B cell (primary cell): ENCODE results near the gene BFSP1. TPM values are rescaled to one million over a fixed set of nuclear protein-coding genes. Genes with fewer than 3 reads are reported as not detected.

Experiments used
- ATAC-seq: fragments of 200-7000 bp; cut with Tn5 transposase; one replicate; pipeline ENCODE4 v1.10.0; 2021; ENCODE audit warnings: low read depth, mild to moderate bottlenecking, moderate number of reproducible peaks, moderate library complexity
- CTCF ChIA-PET: fragments of 350-600 bp; sonication (Branson Sonifier 250); formaldehyde crosslinking; loops from one replicate; lab custom pipeline; 2021; ENCODE audit warnings: antibody characterized with exemption, inconsistent platforms; lab: Charles Lee
- POLR2A ChIA-PET: fragments of 350-600 bp; sonication (Branson Sonifier 250); formaldehyde crosslinking; loops from one replicate; lab custom pipeline; 2021; ENCODE audit warnings: antibody characterized with exemption; lab: Charles Lee
- DNase-seq: peaks from one replicate; pipeline ENCODE4 v3.0.0; 2013
- H2AFZ ChIP-seq: 2 replicates; pipeline ENCODE4 v1.6.1; 2012; ENCODE audit warnings: mild to moderate bottlenecking, low read depth, low read length; ENCODE audit not compliant: insufficient read depth, poor library complexity, severe bottlenecking
- H3K27ac ChIP-seq, 2 donors: 1 replicate in 1 of 2; 2 replicates in 1 of 2; pipeline ENCODE4 v1.5.1; 2012 to 2013; ENCODE audit warnings: low read length in 2 of 2, mild to moderate bottlenecking in 2 of 2, moderate library complexity in 1 of 2
- H3K27me3 ChIP-seq, 4 experiments: fragments of 200-600 bp in 1 of 4; sonication (generic) in 1 of 4; replicated peaks in 1 of 4; 1 replicate in 2 of 4; 2 replicates in 2 of 4; pipeline versions ENCODE4 v1.6.1 to v1.7.0; 2013 to 2016; ENCODE audit warnings: low read length in 3 of 4, mild to moderate bottlenecking in 2 of 4, mixed read lengths in 1 of 4, moderate library complexity in 1 of 4; ENCODE audit not compliant: insufficient read depth in 4 of 4, control insufficient read depth in 3 of 4; ENCODE audit errors: control extremely low read depth in 1 of 4
- H3K36me3 ChIP-seq, 2 experiments: replicated peaks in 1 of 2; 1 replicate in 1 of 2; 2 replicates in 1 of 2; pipeline versions ENCODE4 v1.6.1 to v1.7.1; 2013; ENCODE audit warnings: low read length in 1 of 2; ENCODE audit not compliant: insufficient read depth in 2 of 2, control insufficient read depth in 1 of 2; ENCODE audit errors: control extremely low read depth in 1 of 2, extremely low read depth in 1 of 2
- H3K4me1 ChIP-seq, 2 donors: fragments of 200-600 bp in 1 of 2; sonication (generic) in 1 of 2; 1 replicate in 1 of 2; 2 replicates in 1 of 2; pipeline versions ENCODE4 v1.5.1 to v1.6.1; 2013 to 2017; ENCODE audit warnings: low read length in 2 of 2; ENCODE audit not compliant: control insufficient read depth in 2 of 2, insufficient read depth in 2 of 2
- H3K4me2 ChIP-seq: replicated peaks from 2 replicates; pipeline ENCODE3; 2012; ENCODE audit warnings: mild to moderate bottlenecking, low read depth, low read length; ENCODE audit not compliant: poor library complexity, severe bottlenecking
- H3K4me3 ChIP-seq, 5 experiments: fragments of 200-600 bp in 1 of 5; sonication (generic) in 1 of 5; 1 replicate in 3 of 5; 2 replicates in 2 of 5; pipeline versions ENCODE4 v1.5.1 to v1.7.0; 2011 to 2016; ENCODE audit warnings: low read length in 4 of 5, mild to moderate bottlenecking in 4 of 5, low read depth in 2 of 5, control low read depth in 1 of 5, moderate library complexity in 1 of 5; ENCODE audit not compliant: insufficient read depth in 1 of 5; ENCODE audit errors: control extremely low read depth in 1 of 5, extremely low read depth in 1 of 5
- H3K79me2 ChIP-seq: fragments of 200-600 bp; sonication (generic); one replicate; pipeline ENCODE4 v1.6.0; 2016; ENCODE audit warnings: low read length; ENCODE audit not compliant: control insufficient read depth, insufficient read depth
- H3K9ac ChIP-seq: fragments of 200-600 bp; sonication (generic); 2 replicates; pipeline ENCODE4 v1.6.1; 2017; ENCODE audit warnings: mild to moderate bottlenecking, low read length, moderate library complexity
- H3K9me3 ChIP-seq, 3 donors: one replicate each; pipeline versions ENCODE4 v1.6.1 to v1.7.1; 2013; ENCODE audit warnings: low read length in 2 of 3; ENCODE audit not compliant: control insufficient read depth in 2 of 3, insufficient read depth in 1 of 3; ENCODE audit errors: control extremely low read depth in 1 of 3
- H4K20me1 ChIP-seq: 2 replicates; pipeline ENCODE4 v1.6.0; 2012; ENCODE audit warnings: mild to moderate bottlenecking, low read length; ENCODE audit not compliant: insufficient read depth, control insufficient read depth, poor library complexity, severe bottlenecking
- H3K27ac Mint-ChIP-seq: one replicate; pipeline ENCODE4 v1.8.0; 2021; ENCODE audit warnings: mixed read lengths
- H3K27me3 Mint-ChIP-seq: one replicate; pipeline ENCODE4 v1.8.0; 2021; ENCODE audit warnings: mixed read lengths
- H3K4me1 Mint-ChIP-seq: one replicate; pipeline ENCODE4 v1.8.0; 2021; ENCODE audit warnings: mixed read lengths
- H3K4me3 Mint-ChIP-seq: one replicate; pipeline ENCODE4 v1.8.0; 2021; ENCODE audit warnings: mixed read lengths
- H3K9me3 Mint-ChIP-seq: one replicate; pipeline ENCODE4 v1.8.0; 2022; ENCODE audit warnings: mixed read lengths; ENCODE audit not compliant: insufficient read depth
- EZH2 ChIP-seq: IDR thresholded peaks from 2 replicates; pipeline ENCODE4 v1.6.1; 2012; ENCODE audit warnings: borderline replicate concordance, low read depth, mild to moderate bottlenecking, moderate library complexity, low read length; ENCODE audit not compliant: insufficient read depth, poor library complexity, severe bottlenecking
- WGBS: methylation state at CpG from one replicate; pipeline ENCODE4 v1.1.5; 2013; ENCODE audit warnings: missing lambda C conversion rate; ENCODE audit not compliant: insufficient coverage; 5-methylcytosine and 5-hydroxymethylcytosine counted together
- intact Hi-C: fragments of 100-400 bp; cut with micrococcal nuclease; formaldehyde crosslinking; loops from one replicate; pipeline ENCODE4 v1.10.0; 2022
- polyA plus RNA-seq: library from polyadenylated mRNA; depleted of rRNA; stranded (reverse); fragments of >200 nt; gene quantifications from 2 replicates; pipeline ENCODE4 v1.2.3, GENCODE V29; 2012
- total RNA-seq, 2 donors: library from RNA; stranded (reverse); fragments of 120-200 nt in 1 of 2; gene quantifications; 1 replicate in 1 of 2; 2 replicates in 1 of 2; pipeline versions ENCODE4 v1.2.3 to v1.2.4, GENCODE V29; 2013 to 2022
- TF ChIP-seq, protein P1 (sequence below): fragments of 200-600 bp; IDR thresholded peaks from one replicate; pipeline ENCODE4 v1.8.0; 2022; ENCODE audit warnings: antibody characterized with exemption, mild to moderate bottlenecking

Gene BFSP1
- total and polyA plus RNA-seq, 2 donors (not counting 1 experiment from before 2014, with no cell fraction given), result not detected

DNA sequence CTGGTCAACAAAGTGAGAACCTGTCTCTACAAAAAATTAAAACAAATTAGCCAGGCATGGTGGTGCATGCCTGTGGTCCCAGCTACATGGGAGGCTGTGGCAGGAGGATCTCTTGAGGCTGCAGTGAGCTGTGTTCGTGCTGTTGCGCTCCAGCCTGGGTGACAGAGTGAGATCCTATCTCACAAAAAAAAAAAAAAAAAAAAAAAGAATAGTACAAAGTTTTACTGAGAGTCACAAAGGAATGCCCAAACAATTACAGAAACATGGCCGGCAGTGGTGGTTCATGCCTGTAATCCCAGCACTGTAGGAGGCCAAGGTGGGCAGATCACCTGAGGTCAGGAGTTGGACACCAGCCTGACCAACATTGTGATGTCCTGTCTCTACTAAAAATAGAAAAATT lies 23.9 kb upstream of the BFSP1 start:
- Histone ChIP-seq H3K9ac (no peak overlapping the region), H2AFZ (no peak overlapping the region), H3K9me3 (no peaks in the 10 kb centered on the region), H3K79me2 (no peaks in the 10 kb centered on the region), H3K36me3 (no peaks in the 10 kb centered on the region), H3K4me1 (no peaks in the 10 kb centered on the region), H3K4me3 (no peak overlapping the region), H3K27me3 (peaks cover 0 to 4% (median 0%) of the 10 kb centered on the region in 4 experiments), H3K27ac (no peak overlapping the region), H4K20me1 (no peaks in the 10 kb centered on the region), H3K4me2 (no peak overlapping the region)
- no peaks in the 10 kb centered on the region for H3K9me3 Mint-ChIP-seq
- no peaks in the 10 kb centered on the region for H3K4me1 Mint-ChIP-seq
- no peak for DNase-seq
- intact Hi-C loops, result no loop called here
- no peak for TF ChIP-seq EZH2
- TF ChIP-seq, protein P1, sequence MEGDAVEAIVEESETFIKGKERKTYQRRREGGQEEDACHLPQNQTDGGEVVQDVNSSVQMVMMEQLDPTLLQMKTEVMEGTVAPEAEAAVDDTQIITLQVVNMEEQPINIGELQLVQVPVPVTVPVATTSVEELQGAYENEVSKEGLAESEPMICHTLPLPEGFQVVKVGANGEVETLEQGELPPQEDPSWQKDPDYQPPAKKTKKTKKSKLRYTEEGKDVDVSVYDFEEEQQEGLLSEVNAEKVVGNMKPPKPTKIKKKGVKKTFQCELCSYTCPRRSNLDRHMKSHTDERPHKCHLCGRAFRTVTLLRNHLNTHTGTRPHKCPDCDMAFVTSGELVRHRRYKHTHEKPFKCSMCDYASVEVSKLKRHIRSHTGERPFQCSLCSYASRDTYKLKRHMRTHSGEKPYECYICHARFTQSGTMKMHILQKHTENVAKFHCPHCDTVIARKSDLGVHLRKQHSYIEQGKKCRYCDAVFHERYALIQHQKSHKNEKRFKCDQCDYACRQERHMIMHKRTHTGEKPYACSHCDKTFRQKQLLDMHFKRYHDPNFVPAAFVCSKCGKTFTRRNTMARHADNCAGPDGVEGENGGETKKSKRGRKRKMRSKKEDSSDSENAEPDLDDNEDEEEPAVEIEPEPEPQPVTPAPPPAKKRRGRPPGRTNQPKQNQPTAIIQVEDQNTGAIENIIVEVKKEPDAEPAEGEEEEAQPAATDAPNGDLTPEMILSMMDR, result no peak
- CTCF ChIA-PET, result no interaction called here
- POLR2A ChIA-PET, result no interaction called here
- H3K4me3 Mint-ChIP-seq, result no peak overlapping the region
- ATAC-seq, result no peak
- H3K27me3 Mint-ChIP-seq, result peaks cover 7% of the 10 kb centered on the region
- 100% methylated on average over 1 of the region's 3 CpGs for WGBS
- H3K27ac Mint-ChIP-seq, result no peak overlapping the region

DNA sequence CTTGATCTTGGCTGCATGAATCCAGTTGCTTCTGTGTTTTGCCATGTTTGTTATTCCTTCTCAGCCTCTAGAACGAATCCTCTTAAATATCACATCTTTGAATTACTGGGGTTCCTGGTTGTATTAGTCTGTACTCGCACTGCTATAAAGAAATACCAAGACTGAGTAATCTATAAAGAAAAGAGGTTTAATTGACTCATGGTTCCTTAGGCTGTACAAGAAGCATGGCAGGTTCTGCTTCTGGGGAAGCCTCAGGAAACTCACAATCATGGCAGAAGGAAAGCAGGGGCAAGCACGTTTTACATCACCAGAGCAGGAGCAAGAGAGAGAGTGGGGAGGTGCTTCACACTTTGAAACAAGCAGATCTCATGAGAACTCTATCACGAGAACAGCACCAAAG lies 18.0 kb upstream of the BFSP1 start:
- Histone ChIP-seq H3K27ac (no peak overlapping the region), H2AFZ (no peak overlapping the region), H3K4me1 (no peaks in the 10 kb centered on the region), H3K4me2 (no peak overlapping the region), H4K20me1 (no peaks in the 10 kb centered on the region), H3K9ac (no peak overlapping the region), H3K36me3 (no peaks in the 10 kb centered on the region), H3K9me3 (no peaks in the 10 kb centered on the region), H3K27me3 (peaks cover 0 to 4% (median 0%) of the 10 kb centered on the region in 4 experiments), H3K4me3 (no peak overlapping the region), H3K79me2 (no peaks in the 10 kb centered on the region)
- no peaks in the 10 kb centered on the region for H3K4me1 Mint-ChIP-seq
- no peaks in the 10 kb centered on the region for H3K9me3 Mint-ChIP-seq
- no peak overlapping the region for H3K27ac Mint-ChIP-seq
- ChIA-PET POLR2A (no interaction called here), CTCF (no interaction called here)
- intact Hi-C loops, result no loop called here
- no peak overlapping the region for H3K4me3 Mint-ChIP-seq
- peaks cover 28% of the 10 kb centered on the region for H3K27me3 Mint-ChIP-seq
- ATAC-seq (no peak), DNase-seq (no peak)
- TF ChIP-seq, protein P1, result no peak
- no peak for TF ChIP-seq EZH2
- 75% methylated on average over 2 of the region's 4 CpGs for WGBS
